Progenitor cell of endocrine pancreas (in vitro differentiated cells): ENCODE data around the gene RHD. TPM values are rescaled to one million over a fixed set of nuclear protein-coding genes. Genes with fewer than 3 reads are reported as not detected.

Experiments used
- DNase-seq: peaks from one replicate; pipeline ENCODE4 v3.0.0; 2021; ENCODE audit warnings: low spot score; ENCODE audit not compliant: unreplicated experiment
- H3K27ac Mint-ChIP-seq: 2 replicates; pipeline ENCODE4 v1.8.0; 2021; ENCODE audit warnings: mild to moderate bottlenecking, moderate library complexity, mixed read lengths
- H3K27me3 Mint-ChIP-seq: 2 replicates; pipeline ENCODE4 v1.8.0; 2021; ENCODE audit warnings: mixed read lengths
- H3K36me3 Mint-ChIP-seq: 2 replicates; pipeline ENCODE4 v1.8.0; 2022; ENCODE audit warnings: mixed read lengths; ENCODE audit not compliant: insufficient read depth
- H3K4me1 Mint-ChIP-seq: 2 replicates; pipeline ENCODE4 v1.8.0; 2021; ENCODE audit warnings: low read depth, mixed read lengths
- H3K4me3 Mint-ChIP-seq: 2 replicates; pipeline ENCODE4 v1.8.0; 2021; ENCODE audit warnings: low read depth, mild to moderate bottlenecking, moderate library complexity, mixed read lengths
- H3K9me3 Mint-ChIP-seq: 2 replicates; pipeline ENCODE4 v1.8.0; 2021; ENCODE audit warnings: low read depth, mixed read lengths
- CTCF ChIP-seq: fragments of 200-600 bp; sonication (generic); IDR thresholded peaks from one replicate; pipeline ENCODE4 v1.5.0; 2021; ENCODE audit warnings: antibody characterized with exemption, mild to moderate bottlenecking; ENCODE audit not compliant: unreplicated experiment
- total RNA-seq: library from RNA; stranded (reverse); gene quantifications from 2 replicates; pipeline ENCODE4 v1.2.1, GENCODE V29; 2021

RHD gene
- total RNA-seq, 1 donor from 2014 or later: not detected

- H3K9me3 Mint-ChIP-seq: no peaks in the 10 kb centered on the region
- no peak for TF ChIP-seq CTCF
- peak; percentile 24 for DNase-seq
- H3K4me1 Mint-ChIP-seq: peaks cover 28% of the 10 kb centered on the region
- H3K27me3 Mint-ChIP-seq: no peaks in the 10 kb centered on the region
- peaks cover 9% of the 10 kb centered on the region for H3K36me3 Mint-ChIP-seq
- H3K27ac Mint-ChIP-seq: peak overlapping the region; percentile 99
- peak overlapping the region; percentile 96 for H3K4me3 Mint-ChIP-seq
These were observed 25.7 kb upstream of the RHD start for GRCh38 chr1:25246600-25247023.

GRCh38 chr1:25247024-25247828 lies 25.1 kb upstream of the RHD start, which contains the start of gene RSRP1:
TSS of gene RSRP1 (minus strand) at chr1:25247454. CDS start at chr1:25246963, 491 bp downstream.
- H3K4me1 Mint-ChIP-seq: peaks cover 28% of the 10 kb centered on the region
- peak within 1 kb of the TSS; percentile 96 for H3K4me3 Mint-ChIP-seq
- no peaks in the 10 kb centered on the region for H3K27me3 Mint-ChIP-seq
- DNase-seq: peak; percentile 98
- peaks cover 7% of the 10 kb centered on the region for H3K36me3 Mint-ChIP-seq
- no peaks in the 10 kb centered on the region for H3K9me3 Mint-ChIP-seq
- H3K27ac Mint-ChIP-seq: peak within 1 kb of the TSS; percentile 99
- TF ChIP-seq CTCF: no peak

- peaks cover 7% of the 10 kb centered on the region for H3K36me3 Mint-ChIP-seq
- peaks cover 28% of the 10 kb centered on the region for H3K4me1 Mint-ChIP-seq
- no peaks in the 10 kb centered on the region for H3K27me3 Mint-ChIP-seq
- peak; percentile 60 for TF ChIP-seq CTCF
- H3K9me3 Mint-ChIP-seq: no peaks in the 10 kb centered on the region
- no peak for DNase-seq
- H3K4me3 Mint-ChIP-seq: peak overlapping the region; percentile 96
- peak overlapping the region; percentile 99 for H3K27ac Mint-ChIP-seq
These were observed 24.2 kb upstream of the RHD start for GRCh38 chr1:25247829-25248754.

GRCh38 chr1:25253911-25254310 lies 18.4 kb upstream of the RHD start:
- TF ChIP-seq CTCF: no peak
- no peak overlapping the region for H3K27ac Mint-ChIP-seq
- peaks cover 7% of the 10 kb centered on the region for H3K4me1 Mint-ChIP-seq
- no peaks in the 10 kb centered on the region for H3K27me3 Mint-ChIP-seq
- DNase-seq: no peak
- H3K4me3 Mint-ChIP-seq: no peak overlapping the region
- no peaks in the 10 kb centered on the region for H3K36me3 Mint-ChIP-seq
- no peaks in the 10 kb centered on the region for H3K9me3 Mint-ChIP-seq
